IMR-90 (cell line): ENCODE measurements around the gene CYTH4. TPM values are rescaled to one million over a fixed set of nuclear protein-coding genes. Genes with fewer than 3 reads are reported as not detected.

Source experiments
- ATAC-seq: fragments of 200-7000 bp; cut with Tn5 transposase; 2 replicates; pipeline ENCODE4 v1.9.1; 2020; ENCODE audit warnings: low read depth, mild to moderate bottlenecking, moderate library complexity
- BruUV-seq: library from RNA; stranded (reverse); fragments of 400-500 nt; replicated peaks from 2 replicates; lab custom pipeline; 2021; lab: Mats Ljungman, UMichigan
- CTCF ChIA-PET: fragments of 300-600 bp; formaldehyde crosslinking; extraction: SDS; loops from one replicate; lab custom pipeline; 2021; ENCODE audit warnings: antibody characterized with exemption; lab: Yijun Ruan, JAX
- POLR2A ChIA-PET: fragments of 300-600 bp; sonication (Branson Sonifier 250); formaldehyde crosslinking; loops from one replicate; lab custom pipeline; 2022; ENCODE audit warnings: antibody characterized with exemption; ENCODE audit not compliant: unreplicated experiment; lab: Charles Lee
- DNase-seq: peaks from one replicate; pipeline ENCODE4 v3.0.0; 2013
- H2AFZ ChIP-seq: replicated peaks from 2 replicates; pipeline ENCODE3; 2013; ENCODE audit warnings: low read length, mild to moderate bottlenecking; ENCODE audit not compliant: poor library complexity
- H2AK5ac ChIP-seq: 2 replicates; pipeline ENCODE4 v1.6.1; 2013; ENCODE audit warnings: low read depth, low read length, inconsistent platforms
- H2AK9ac ChIP-seq: replicated peaks from 2 replicates; pipeline ENCODE3; 2013; ENCODE audit warnings: mild to moderate bottlenecking, low read depth, low read length, moderate library complexity; ENCODE audit not compliant: poor library complexity
- H2BK120ac ChIP-seq: 2 replicates; pipeline ENCODE4 v1.6.1; 2013; ENCODE audit warnings: low read depth, low read length, inconsistent platforms
- H2BK15ac ChIP-seq: 3 replicates; pipeline ENCODE4 v1.6.1; 2013; ENCODE audit warnings: low read depth, low read length, inconsistent platforms
- H2BK20ac ChIP-seq: 2 replicates; pipeline ENCODE4 v1.6.1; 2013; ENCODE audit warnings: low read depth, mild to moderate bottlenecking, inconsistent platforms, low read length, moderate library complexity
- H2BK5ac ChIP-seq: 2 replicates; pipeline ENCODE4 v1.6.1; 2013; ENCODE audit warnings: mild to moderate bottlenecking, low read depth, low read length, inconsistent platforms; ENCODE audit not compliant: poor library complexity, severe bottlenecking
- H3K14ac ChIP-seq: replicated peaks from 2 replicates; pipeline ENCODE4 v1.6.1; 2013; ENCODE audit warnings: low read depth, low read length, inconsistent platforms
- H3K18ac ChIP-seq: 2 replicates; pipeline ENCODE4 v1.6.1; 2013; ENCODE audit warnings: low read depth, low read length, control low read depth
- H3K23ac ChIP-seq: 2 replicates; pipeline ENCODE4 v1.6.1; 2013; ENCODE audit warnings: low read depth, low read length, inconsistent platforms
- H3K27ac ChIP-seq: 2 replicates; pipeline ENCODE4 v1.5.1; 2013; ENCODE audit warnings: mild to moderate bottlenecking, control low read depth, low read length; ENCODE audit not compliant: insufficient read depth
- H3K27me3 ChIP-seq: 2 replicates; pipeline ENCODE4 v1.6.1; 2013; ENCODE audit warnings: low read length; ENCODE audit not compliant: control insufficient read depth, insufficient read depth
- H3K36me3 ChIP-seq: 2 replicates; pipeline ENCODE4 v1.6.1; 2013; ENCODE audit warnings: low read length, mixed read lengths; ENCODE audit not compliant: control insufficient read depth, insufficient read depth
- H3K4ac ChIP-seq: 2 replicates; pipeline ENCODE4 v1.6.1; 2013; ENCODE audit warnings: low read depth, low read length, inconsistent platforms
- H3K4me1 ChIP-seq: 2 replicates; pipeline ENCODE4 v1.6.1; 2013; ENCODE audit warnings: low read length, mixed read lengths; ENCODE audit not compliant: control insufficient read depth, insufficient read depth
- H3K4me2 ChIP-seq: 2 replicates; pipeline ENCODE4 v1.6.1; 2013; ENCODE audit warnings: low read depth, mild to moderate bottlenecking, control low read depth, low read length, moderate library complexity
- H3K4me3 ChIP-seq: 2 replicates; pipeline ENCODE4 v1.5.1; 2013; ENCODE audit warnings: low read depth, mild to moderate bottlenecking, control low read depth, low read length, moderate library complexity; ENCODE audit not compliant: insufficient read depth
- H3K56ac ChIP-seq: 2 replicates; pipeline ENCODE4 v1.6.1; 2013; ENCODE audit warnings: low read length, inconsistent platforms; ENCODE audit not compliant: insufficient read depth; ENCODE audit errors: extremely low read depth
- H3K79me1 ChIP-seq, 2 experiments: 2 replicates each; pipeline ENCODE4 v1.6.1; 2013; ENCODE audit warnings: low read length in 2 of 2, inconsistent platforms in 1 of 2, low read depth in 1 of 2
- H3K9ac ChIP-seq: 2 replicates; pipeline ENCODE4 v1.6.1; 2013; ENCODE audit warnings: low read depth, low read length, control low read depth
- H3K9me1 ChIP-seq: 2 replicates; pipeline ENCODE4 v1.6.1; 2013; ENCODE audit warnings: low read length, inconsistent platforms; ENCODE audit not compliant: insufficient read depth
- H3K9me3 ChIP-seq: 2 replicates; pipeline ENCODE4 v1.6.1; 2013; ENCODE audit warnings: low read length; ENCODE audit not compliant: control insufficient read depth, insufficient read depth
- H4K20me1 ChIP-seq: 2 replicates; pipeline ENCODE4 v1.6.1; 2013; ENCODE audit warnings: low read length, inconsistent platforms; ENCODE audit not compliant: insufficient read depth
- H4K5ac ChIP-seq: 2 replicates; pipeline ENCODE4 v1.6.1; 2013; ENCODE audit warnings: mild to moderate bottlenecking, low read depth, low read length, control low read depth
- H4K8ac ChIP-seq, 2 experiments: 2 replicates each; pipeline ENCODE4 v1.6.1; 2013; ENCODE audit warnings: low read depth in 2 of 2, low read length in 2 of 2, control low read depth in 1 of 2, inconsistent platforms in 1 of 2
- H4K91ac ChIP-seq: 2 replicates; pipeline ENCODE4 v1.6.1; 2013; ENCODE audit warnings: low read depth, low read length, inconsistent platforms; ENCODE audit not compliant: insufficient read depth
- BHLHE40 ChIP-seq: fragments of 150-350 bp; IDR thresholded peaks from 2 replicates; pipeline ENCODE4 v1.6.1; 2016; ENCODE audit warnings: mild to moderate bottlenecking, low read depth, low read length
- CEBPB ChIP-seq: IDR thresholded peaks from 2 replicates; pipeline ENCODE4 v1.6.1; 2012; ENCODE audit warnings: low read depth, low read length, improper control_type of control experiment
- CHD1 ChIP-seq: IDR thresholded peaks from 2 replicates; pipeline ENCODE4 v1.6.1; 2012; ENCODE audit warnings: low read depth, low read length, improper control_type of control experiment
- FOS ChIP-seq: fragments of 150-350 bp; IDR thresholded peaks from 2 replicates; pipeline ENCODE4 v1.6.1; 2016; ENCODE audit warnings: low read depth, low read length
- MAFK ChIP-seq: IDR thresholded peaks from 2 replicates; pipeline ENCODE4 v1.6.1; 2012; ENCODE audit warnings: low read depth, low read length, improper control_type of control experiment
- MAZ ChIP-seq: IDR thresholded peaks from 2 replicates; pipeline ENCODE4 v1.6.1; 2012; ENCODE audit warnings: low read depth, mild to moderate bottlenecking, low read length, improper control_type of control experiment, moderate library complexity, borderline replicate concordance
- MXI1 ChIP-seq: IDR thresholded peaks from 2 replicates; pipeline ENCODE4 v1.6.1; 2012; ENCODE audit warnings: low read depth, mild to moderate bottlenecking, low read length, moderate library complexity, borderline replicate concordance
- POLR2A ChIP-seq: IDR thresholded peaks from 2 replicates; pipeline ENCODE4 v1.6.1; 2012; ENCODE audit warnings: mild to moderate bottlenecking, low read depth, low read length
- RAD21 ChIP-seq: IDR thresholded peaks from 2 replicates; pipeline ENCODE4 v1.6.1; 2012; ENCODE audit warnings: low read length, improper control_type of control experiment
- RCOR1 ChIP-seq: IDR thresholded peaks from 2 replicates; pipeline ENCODE4 v1.6.1; 2012; ENCODE audit warnings: mild to moderate bottlenecking, low read length, improper control_type of control experiment; ENCODE audit not compliant: insufficient replicate concordance
- RFX5 ChIP-seq: IDR thresholded peaks from 2 replicates; pipeline ENCODE4 v1.8.0; 2012; ENCODE audit warnings: low read depth, mild to moderate bottlenecking, low read length, moderate library complexity
- SMC3 ChIP-seq: fragments of 150-350 bp; IDR thresholded peaks from 2 replicates; pipeline ENCODE4 v1.6.1; 2016; ENCODE audit warnings: low read depth, mild to moderate bottlenecking, antibody characterized with exemption, low read length, moderate library complexity
- WGBS, 2 experiments: methylation state at CpG; one replicate each; pipeline versions ENCODE4 v1.1.5 to v1.1.7; 2013; ENCODE audit warnings: missing lambda C conversion rate in 2 of 2; ENCODE audit not compliant: insufficient read length in 1 of 2; ENCODE audit errors: extremely low coverage in 2 of 2; 5-methylcytosine and 5-hydroxymethylcytosine counted together
- dilution Hi-C: fragments of 300-500 bp; cut with HindIII; formaldehyde crosslinking; loops from one replicate; pipeline ENCODE4 v1.14.3; 2018; ENCODE audit warnings: low sequenced_read_pairs; ENCODE audit not compliant: unreplicated experiment
- in situ Hi-C: fragments of 300-500 bp; cut with MboI; formaldehyde crosslinking; loops from 3 replicates; pipeline ENCODE4 v1.14.3; 2019; ENCODE audit warnings: low sequenced_read_pairs, inconsistent platforms, mixed read lengths
- intact Hi-C: fragments of 100-400 bp; cut with micrococcal nuclease; formaldehyde crosslinking; loops from 2 replicates; pipeline ENCODE4 v1.10.0; 2022
- polyA plus RNA-seq, 3 experiments: library from polyadenylated mRNA; depleted of rRNA; stranded (reverse); fragments of >200 nt; gene quantifications; 2 replicates each; pipeline ENCODE4 v1.2.3, GENCODE V29; 2012; ENCODE audit warnings: low replicate concordance in 1 of 3
- total RNA-seq: library from RNA; depleted of rRNA; stranded (reverse); fragments of >200 nt; gene quantifications from 2 replicates; pipeline ENCODE4 v1.2.3, GENCODE V29; 2012
- TF ChIP-seq, protein P1 (sequence below): fragments of 150-350 bp; IDR thresholded peaks from 2 replicates; pipeline ENCODE4 v1.6.1; 2016; ENCODE audit warnings: low read depth, mild to moderate bottlenecking, low read length, moderate library complexity, borderline replicate concordance
- TF ChIP-seq, protein P2 (sequence below): fragments of 150-350 bp; IDR thresholded peaks from 2 replicates; pipeline ENCODE4 v1.6.1; 2017; ENCODE audit warnings: mild to moderate bottlenecking, antibody characterized with exemption, low read length, low read depth
- TF ChIP-seq, protein P3 (sequence below): conservative IDR thresholded peaks from 2 replicates; pipeline ENCODE4 v1.5.1; 2012; ENCODE audit warnings: mild to moderate bottlenecking, low read depth, low read length, improper control_type of control experiment

Gene CYTH4
- total and polyA plus RNA-seq, 2 of the 4 experiments (the other 2 are of a cell fraction), result 0.36 to 0.55 TPM

DNA sequence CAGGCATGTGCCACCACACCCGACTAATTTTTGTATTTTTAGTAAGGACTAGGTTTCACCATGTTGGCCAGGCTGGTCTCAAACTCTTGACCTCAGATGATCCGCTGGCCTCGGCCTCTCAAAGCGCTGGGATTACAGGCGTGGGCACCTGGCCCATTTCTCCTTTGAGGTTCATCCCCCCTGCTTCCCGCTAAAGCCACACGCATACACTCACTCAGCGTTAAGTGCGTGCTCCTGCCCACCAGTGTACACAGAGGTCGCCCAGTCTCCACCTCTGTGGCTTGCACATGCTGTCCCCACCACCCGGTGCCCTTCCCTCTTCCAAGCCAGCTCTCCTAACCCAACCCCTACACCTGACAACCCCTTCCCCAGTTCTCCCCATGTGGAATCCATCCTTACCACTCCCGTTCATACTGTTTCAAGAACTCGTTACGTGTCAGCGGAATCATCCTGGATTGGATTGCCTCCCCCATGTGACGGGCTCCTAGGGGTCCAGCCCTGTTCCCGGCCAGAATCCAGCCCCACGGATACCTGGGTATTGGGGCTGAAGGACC is 15.7 kb upstream of the CYTH4 start:
- Histone ChIP-seq H2BK120ac (peak overlapping the region; percentile 92), H3K18ac (no peak overlapping the region; the same call in 1 of the 2 replicates), H4K20me1 (no peaks in the 10 kb centered on the region), H3K9me1 (no peaks in the 10 kb centered on the region), H3K4me2 (peak overlapping the region; percentile 61; the same call in 1 of the 2 replicates), H2AFZ (peak overlapping the region; percentile 92), H4K8ac (peak overlapping the region; percentile 69 to 82; a peak in 2 of 4 replicates), H3K23ac (0 out of 2 replicates have a peak overlapping the region, but pooled peaks have one; percentile 33), H2AK9ac (peak overlapping the region; percentile 62), H2BK5ac (no peak overlapping the region), H3K9ac (peak overlapping the region; percentile 43; the same call in 1 of the 2 replicates), H3K27ac (no peak overlapping the region; the same call in 1 of the 2 replicates), H3K14ac (no peak overlapping the region; the same call in 1 of the 2 replicates), H4K5ac (peak overlapping the region; percentile 66; the same call in 1 of the 2 replicates), H3K56ac (no peak overlapping the region), H3K79me1 (no peaks in the 10 kb centered on the region), H3K9me3 (peaks cover 13% of the 10 kb centered on the region), H4K91ac (peak overlapping the region; percentile 48), H3K4ac (peak overlapping the region; percentile 82), H3K36me3 (no peaks in the 10 kb centered on the region), H2AK5ac (peak overlapping the region; percentile 83), H3K4me1 (peaks cover 5% of the 10 kb centered on the region), H2BK20ac (peak overlapping the region; percentile 91), H3K4me3 (no peak overlapping the region), H3K27me3 (peaks cover 5% of the 10 kb centered on the region), H2BK15ac (peak overlapping the region; percentile 62; the same call in 2 of the 3 replicates)
- CTCF ChIA-PET, result no interaction called here
- ATAC-seq, result peak; percentile 25
- dilution Hi-C loops (no loop called here), in situ Hi-C loops (no loop called here), intact Hi-C loops (loop anchor here (2.0 kb wide), 1 partner anchor 190 kb away; no protein-coding TSS in a partner anchor)
- no TSS peak for BruUV-seq
- DNase-seq, result no peak
- 43% methylated on average over 5 of the region's 18 CpGs; no CpG with 5 or more reads in 1 of the 2 experiments for WGBS, 2 experiments
- no peak for TF ChIP-seq CEBPB
- TF ChIP-seq MAZ, result no peak
- TF ChIP-seq, protein P1, sequence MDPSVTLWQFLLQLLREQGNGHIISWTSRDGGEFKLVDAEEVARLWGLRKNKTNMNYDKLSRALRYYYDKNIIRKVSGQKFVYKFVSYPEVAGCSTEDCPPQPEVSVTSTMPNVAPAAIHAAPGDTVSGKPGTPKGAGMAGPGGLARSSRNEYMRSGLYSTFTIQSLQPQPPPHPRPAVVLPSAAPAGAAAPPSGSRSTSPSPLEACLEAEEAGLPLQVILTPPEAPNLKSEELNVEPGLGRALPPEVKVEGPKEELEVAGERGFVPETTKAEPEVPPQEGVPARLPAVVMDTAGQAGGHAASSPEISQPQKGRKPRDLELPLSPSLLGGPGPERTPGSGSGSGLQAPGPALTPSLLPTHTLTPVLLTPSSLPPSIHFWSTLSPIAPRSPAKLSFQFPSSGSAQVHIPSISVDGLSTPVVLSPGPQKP, result no peak
- TF ChIP-seq MAFK, result no peak
- TF ChIP-seq SMC3, result no peak
- no peak for TF ChIP-seq RCOR1
- TF ChIP-seq, protein P2, sequence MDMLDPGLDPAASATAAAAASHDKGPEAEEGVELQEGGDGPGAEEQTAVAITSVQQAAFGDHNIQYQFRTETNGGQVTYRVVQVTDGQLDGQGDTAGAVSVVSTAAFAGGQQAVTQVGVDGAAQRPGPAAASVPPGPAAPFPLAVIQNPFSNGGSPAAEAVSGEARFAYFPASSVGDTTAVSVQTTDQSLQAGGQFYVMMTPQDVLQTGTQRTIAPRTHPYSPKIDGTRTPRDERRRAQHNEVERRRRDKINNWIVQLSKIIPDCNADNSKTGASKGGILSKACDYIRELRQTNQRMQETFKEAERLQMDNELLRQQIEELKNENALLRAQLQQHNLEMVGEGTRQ, result no peak
- no peak for TF ChIP-seq BHLHE40
- TF ChIP-seq CHD1, result no peak
- TF ChIP-seq, protein P3, sequence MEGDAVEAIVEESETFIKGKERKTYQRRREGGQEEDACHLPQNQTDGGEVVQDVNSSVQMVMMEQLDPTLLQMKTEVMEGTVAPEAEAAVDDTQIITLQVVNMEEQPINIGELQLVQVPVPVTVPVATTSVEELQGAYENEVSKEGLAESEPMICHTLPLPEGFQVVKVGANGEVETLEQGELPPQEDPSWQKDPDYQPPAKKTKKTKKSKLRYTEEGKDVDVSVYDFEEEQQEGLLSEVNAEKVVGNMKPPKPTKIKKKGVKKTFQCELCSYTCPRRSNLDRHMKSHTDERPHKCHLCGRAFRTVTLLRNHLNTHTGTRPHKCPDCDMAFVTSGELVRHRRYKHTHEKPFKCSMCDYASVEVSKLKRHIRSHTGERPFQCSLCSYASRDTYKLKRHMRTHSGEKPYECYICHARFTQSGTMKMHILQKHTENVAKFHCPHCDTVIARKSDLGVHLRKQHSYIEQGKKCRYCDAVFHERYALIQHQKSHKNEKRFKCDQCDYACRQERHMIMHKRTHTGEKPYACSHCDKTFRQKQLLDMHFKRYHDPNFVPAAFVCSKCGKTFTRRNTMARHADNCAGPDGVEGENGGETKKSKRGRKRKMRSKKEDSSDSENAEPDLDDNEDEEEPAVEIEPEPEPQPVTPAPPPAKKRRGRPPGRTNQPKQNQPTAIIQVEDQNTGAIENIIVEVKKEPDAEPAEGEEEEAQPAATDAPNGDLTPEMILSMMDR, result no peak
- no peak for TF ChIP-seq FOS
- no peak for TF ChIP-seq POLR2A
- TF ChIP-seq MXI1, result no peak
- TF ChIP-seq RAD21, result no peak
- no peak for TF ChIP-seq RFX5
- POLR2A ChIA-PET, result no interaction called here
